ENCODE results near the gene IDH3A.

Gene IDH3A

DNA sequence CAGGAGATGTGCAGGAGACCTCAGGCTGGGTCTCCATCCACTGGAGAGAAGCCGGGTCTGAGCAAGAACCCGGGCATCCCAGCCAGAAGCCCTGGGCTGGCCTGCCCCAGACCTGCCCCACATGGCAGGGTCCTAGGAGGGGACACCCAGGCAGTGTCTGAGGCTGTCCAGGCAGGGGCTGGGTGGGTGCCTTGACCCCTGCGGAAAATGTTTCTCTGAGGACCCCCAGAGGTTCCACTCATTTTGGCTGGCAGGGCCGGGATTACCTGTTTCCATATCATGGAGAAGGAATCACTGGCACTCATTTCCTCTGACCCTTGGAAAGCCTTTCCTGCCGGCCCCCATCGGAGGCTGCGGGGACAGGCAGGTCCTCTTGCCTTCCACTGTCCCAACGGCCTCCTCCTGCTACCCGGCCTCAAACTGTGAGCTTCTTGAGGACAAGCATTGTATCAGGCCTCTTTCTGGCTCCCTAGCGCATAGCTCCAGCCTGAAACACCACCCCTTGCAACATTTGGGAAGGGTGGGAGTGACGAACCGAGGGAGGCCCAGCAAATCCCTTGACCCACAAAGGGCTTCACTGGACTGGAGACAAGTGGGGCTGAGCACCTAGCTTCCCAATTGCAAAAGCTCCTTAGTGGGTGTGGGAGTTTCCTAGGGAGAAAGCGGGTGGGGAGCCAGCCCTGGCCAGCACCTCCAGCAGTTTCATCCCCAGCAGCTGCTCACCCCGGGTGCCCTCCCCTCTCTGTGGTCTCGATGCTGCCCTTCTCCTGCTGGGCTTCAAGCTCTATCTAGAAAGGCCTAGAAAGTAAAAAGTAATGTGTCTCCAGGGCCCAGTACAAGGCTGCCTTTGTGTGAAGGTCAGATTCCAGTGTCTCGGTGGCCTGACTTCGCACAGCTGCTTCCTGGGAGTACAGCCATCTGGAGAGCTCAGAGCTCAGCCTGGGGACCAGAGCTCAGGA lies 55.5 kb downstream of the IDH3A start:
- peak in 1 of 2 experiments; percentile 8 for DNase-seq

GRCh38 chr15:78205337-78205736 lies 56.2 kb downstream of the IDH3A start:
- DNase-seq = peak in 1 of 2 experiments; percentile 7

GRCh38 chr15:78205856-78206255 lies 56.7 kb downstream of the IDH3A start:
- DNase-seq = peak in 1 of 2 experiments; percentile 11

DNA sequence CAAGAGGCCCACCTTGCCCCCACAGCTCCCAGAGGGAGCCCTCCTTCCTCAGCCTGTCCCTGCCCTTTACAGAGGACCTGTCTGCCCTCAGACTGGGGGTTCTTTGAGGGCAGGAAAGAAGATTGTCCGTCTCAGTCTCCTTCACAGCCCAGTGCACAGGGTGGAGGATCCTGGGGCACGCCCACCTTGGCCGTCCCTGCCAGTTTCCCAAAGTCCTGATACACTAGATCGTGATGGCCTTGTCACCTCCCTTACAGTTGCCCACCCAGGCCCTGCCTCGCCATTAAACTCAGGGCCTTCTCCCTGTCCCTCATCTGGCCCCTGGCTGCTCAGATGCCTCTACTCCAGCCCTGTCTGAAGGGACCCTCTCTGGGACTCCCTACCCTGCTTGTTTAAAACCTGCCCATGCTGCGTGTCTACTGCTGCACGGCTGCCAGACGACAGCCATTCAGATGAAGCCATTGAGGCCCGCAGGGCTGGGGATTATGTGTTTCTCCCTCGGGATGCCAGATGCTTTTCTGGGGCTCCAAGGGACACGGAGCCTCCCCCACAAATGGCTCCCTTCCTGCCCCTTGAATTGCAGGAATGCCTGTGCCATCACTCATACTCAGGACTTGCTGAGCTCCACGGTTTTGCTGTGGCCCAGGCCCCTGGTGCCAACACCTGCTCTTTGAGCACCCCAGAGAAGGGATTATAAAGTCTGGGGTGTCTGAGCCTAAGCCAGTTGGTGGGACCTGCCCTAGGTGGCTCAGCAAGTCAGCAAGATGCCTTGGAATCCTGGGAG lies 57.4 kb downstream of the IDH3A start:
- DNase-seq = peak in 1 of 2 experiments; percentile 6

DNA sequence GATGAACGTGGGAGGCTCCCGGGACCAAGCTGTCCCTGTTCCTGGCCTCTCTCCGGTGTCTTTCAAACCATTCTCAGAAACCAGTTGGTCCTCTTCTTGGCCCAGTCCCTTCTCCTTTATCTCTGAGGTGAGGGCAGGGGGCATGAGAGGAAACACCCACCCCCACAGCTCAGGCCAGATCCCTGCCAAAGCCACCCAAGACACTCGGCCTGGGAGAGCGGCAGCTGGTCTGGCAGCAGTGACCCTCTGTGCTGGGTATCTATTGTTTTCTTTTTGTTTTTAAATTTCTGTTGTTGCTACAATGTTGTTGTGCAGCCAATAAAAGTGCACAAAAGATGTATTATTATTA lies 57.9 kb downstream of the IDH3A start:
- no peak for DNase-seq

GRCh38 chr15:78207641-78208340 lies 58.6 kb downstream of the IDH3A start:
- peak in 1 of 2 experiments; percentile 7 for DNase-seq

- no peak for DNase-seq
Observed at GRCh38 chr15:78208341-78208844, 59.2 kb downstream of the IDH3A start.

DNA sequence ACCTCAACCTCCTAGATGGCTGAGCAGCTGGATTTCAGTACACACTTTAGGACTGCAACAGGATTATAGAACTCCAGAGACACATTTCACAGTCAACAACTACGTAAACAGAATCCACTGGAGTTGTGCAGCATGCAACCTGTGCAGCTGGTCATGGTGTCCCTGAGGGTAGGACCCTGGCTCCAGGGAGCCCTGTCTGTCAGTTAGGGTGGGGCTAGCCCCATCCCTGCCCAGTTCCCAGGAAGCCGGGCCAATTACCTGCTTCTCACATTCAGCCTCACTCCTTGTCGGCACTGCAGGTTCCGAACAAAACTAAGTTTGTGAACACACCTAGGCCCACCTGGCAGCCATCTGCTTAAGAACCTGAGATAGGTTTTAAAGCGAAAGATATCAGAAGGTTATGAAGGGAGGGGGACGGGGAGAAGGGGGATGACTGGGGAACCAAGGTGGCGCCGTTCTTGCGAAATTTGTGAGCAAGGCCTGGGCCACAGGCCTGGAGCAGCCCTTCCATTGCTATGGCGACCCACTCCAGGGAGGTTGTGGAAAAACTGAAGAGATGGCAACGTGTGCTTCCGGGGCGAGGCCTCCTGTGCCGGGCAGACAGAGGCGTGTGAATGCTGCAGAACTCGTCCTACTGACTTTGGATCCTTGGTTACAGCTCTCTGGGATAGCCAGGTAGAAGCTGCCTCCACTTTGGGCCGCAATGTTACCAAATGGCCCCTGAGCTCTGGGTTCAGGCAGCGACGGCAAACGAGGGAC lies 59.9 kb downstream of the IDH3A start:
- peak in 1 of 2 experiments; percentile 2 for DNase-seq

DNA sequence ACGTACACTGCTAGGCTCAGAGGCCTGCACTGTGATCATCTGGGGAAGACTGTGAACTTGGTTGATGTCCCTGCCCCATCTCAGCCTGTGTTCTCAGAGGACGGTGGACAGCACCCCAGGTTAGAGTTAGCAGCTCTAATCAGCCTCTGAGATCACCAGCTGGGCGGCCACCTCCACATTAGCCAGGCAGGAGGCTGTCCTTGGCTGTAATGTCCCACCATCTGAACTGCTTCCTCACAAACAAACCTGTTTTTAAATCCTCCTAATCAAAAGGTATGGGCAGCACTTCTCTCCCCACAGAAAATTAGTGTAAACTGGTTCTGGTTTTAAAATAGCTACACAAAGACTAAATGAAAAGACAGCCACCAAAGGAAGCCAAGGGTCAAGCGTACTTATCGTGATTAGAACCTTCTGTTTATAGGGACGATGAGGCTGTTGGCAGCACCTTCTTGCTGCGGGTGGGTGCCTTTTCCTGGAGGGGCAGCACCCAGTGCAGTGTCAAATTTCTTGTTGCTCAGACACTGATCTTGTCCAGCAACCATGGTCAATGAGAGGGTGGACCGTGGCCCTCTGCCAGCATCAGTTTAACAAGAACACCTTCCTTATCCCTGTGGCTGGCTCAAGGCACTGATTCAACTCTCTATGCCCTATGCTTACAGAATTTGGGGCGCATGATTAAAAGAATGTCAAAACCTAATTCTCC lies 60.6 kb downstream of the IDH3A start:
- peak in 1 of 2 experiments; percentile 4 for DNase-seq

- DNase-seq = peak; percentile 1 to 6
Observed at GRCh38 chr15:78210349-78210717, 61.2 kb downstream of the IDH3A start.

GRCh38 chr15:78211189-78211921 lies 62.2 kb downstream of the IDH3A start:
- no peak for DNase-seq

DNA sequence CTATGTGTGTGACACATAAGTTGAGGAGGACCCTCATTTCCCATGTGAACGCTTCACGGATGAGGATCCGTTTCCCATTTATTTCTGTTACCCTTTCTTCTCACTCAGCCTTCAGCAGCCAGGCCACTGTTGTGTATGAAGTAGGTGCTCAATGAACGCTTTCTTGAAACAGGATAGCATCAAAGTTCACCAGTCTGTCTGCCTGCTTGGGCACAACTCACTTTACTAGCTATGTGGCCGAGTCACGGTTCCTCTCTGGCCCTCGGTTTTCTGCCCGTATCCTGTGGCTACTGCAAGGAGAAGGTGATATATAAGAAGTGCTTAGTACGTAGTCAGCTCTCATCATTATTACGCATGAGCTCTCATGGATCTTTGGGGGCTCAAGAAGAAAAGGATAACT lies 62.8 kb downstream of the IDH3A start:
- DNase-seq = no peak

- DNase-seq = no peak
Observed at GRCh38 chr15:78212546-78213424, 63.6 kb downstream of the IDH3A start.

DNA sequence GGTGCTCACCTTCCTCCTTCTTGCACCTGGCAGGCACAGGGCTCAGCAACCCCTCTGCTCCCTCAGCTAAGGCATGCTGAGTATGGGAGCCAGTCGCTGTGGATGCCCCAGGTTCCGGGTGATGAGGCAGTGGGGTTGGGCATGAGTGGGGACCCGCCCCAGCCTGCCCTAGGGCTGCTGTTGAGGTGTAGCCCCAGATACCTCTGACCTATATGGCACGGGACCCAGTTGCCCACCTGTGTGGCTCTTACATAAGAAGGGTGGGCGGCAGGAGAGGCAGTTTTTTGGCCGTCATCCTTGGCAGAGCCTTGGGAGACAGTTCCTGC lies 64.2 kb downstream of the IDH3A start:
- DNase-seq = no peak

- no peak for DNase-seq
Observed at GRCh38 chr15:78213956-78214355, 64.8 kb downstream of the IDH3A start.

- no peak for DNase-seq
Observed at GRCh38 chr15:78216276-78217104, 67.3 kb downstream of the IDH3A start.

DNA sequence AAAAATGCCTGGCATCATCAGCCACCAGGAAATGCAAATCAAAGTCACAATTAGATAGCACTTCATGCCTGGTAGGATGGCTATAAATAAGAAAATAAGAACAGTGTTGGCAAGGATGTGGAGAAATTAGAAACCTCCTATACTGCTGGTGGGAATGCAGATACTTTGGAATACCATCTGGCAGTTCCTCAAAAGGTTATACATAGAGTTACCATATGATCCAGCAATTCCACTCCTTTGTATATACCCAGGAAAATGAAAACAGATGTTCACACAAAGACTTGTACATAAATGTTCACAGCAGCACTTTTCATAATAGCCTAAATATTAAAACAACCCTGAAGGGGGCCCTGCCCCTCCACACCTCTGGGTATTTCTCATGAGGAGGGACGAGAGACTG lies 71.6 kb downstream of the IDH3A start:
- DNase-seq = no peak

All from activated T-cell treated with anti-CD3 and anti-CD28 coated beads, Interleukin-2, amount 50 U/mL, for 48 hours (primary cell).